ENCODE results near the gene METTL1. TPM values are rescaled to one million over a fixed set of nuclear protein-coding genes. Genes with fewer than 3 reads are reported as not detected.

METTL1 gene
- 49.9 to 57.2 TPM (median 51.6 TPM) in 5 replicates for total RNA-seq (2022; extraction: Qiagen RNA extraction; ENCODE audit: low read depth)

DNA sequence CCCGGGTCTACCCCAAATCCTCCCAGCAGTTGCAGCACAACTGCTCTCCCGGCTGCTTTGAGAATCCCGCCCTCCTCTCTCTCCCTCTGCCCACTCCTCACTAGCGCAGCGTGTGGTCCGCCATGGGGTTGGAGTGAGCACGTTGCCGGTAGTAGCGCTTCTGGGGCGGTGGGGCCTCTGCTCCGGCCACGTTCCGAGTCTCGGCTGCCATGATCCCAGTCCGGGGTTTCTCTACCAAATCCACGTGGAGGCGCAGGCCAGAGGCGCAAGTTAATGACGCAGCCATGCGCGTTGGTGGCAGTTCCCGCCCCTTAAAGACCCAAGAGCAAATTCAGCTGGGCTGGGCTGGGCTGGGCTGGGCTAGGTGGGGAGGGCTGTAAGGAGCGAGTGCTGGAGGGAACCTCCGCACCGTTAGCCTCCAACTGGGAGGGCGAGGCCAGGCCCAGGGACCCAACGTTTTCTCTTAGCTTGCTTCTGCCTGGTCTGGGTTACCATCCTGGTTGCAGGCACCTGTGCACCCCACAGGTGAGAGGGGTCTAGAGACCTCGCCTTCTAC lies at the start of gene METTL1:
METTL1 (minus strand) TSS at position 233 of the 556 bp plus-strand sequence; CDS start at position 211, 22 bp downstream.

GRCh38 chr12:57782608-57783465 lies 10.9 kb upstream of the METTL1 start, which contains the start of gene TSFM:
TSFM (plus strand) TSS chr12:57782787; CDS start chr12:57782802, 15 bp downstream.

GRCh38 chr12:57772429-57773322 lies 771 bp upstream of the METTL1 start, which contains the start of gene EEF1AKMT3:
EEF1AKMT3 (plus strand) TSS chr12:57772614; CDS start chr12:57772725, 111 bp downstream.

DNA sequence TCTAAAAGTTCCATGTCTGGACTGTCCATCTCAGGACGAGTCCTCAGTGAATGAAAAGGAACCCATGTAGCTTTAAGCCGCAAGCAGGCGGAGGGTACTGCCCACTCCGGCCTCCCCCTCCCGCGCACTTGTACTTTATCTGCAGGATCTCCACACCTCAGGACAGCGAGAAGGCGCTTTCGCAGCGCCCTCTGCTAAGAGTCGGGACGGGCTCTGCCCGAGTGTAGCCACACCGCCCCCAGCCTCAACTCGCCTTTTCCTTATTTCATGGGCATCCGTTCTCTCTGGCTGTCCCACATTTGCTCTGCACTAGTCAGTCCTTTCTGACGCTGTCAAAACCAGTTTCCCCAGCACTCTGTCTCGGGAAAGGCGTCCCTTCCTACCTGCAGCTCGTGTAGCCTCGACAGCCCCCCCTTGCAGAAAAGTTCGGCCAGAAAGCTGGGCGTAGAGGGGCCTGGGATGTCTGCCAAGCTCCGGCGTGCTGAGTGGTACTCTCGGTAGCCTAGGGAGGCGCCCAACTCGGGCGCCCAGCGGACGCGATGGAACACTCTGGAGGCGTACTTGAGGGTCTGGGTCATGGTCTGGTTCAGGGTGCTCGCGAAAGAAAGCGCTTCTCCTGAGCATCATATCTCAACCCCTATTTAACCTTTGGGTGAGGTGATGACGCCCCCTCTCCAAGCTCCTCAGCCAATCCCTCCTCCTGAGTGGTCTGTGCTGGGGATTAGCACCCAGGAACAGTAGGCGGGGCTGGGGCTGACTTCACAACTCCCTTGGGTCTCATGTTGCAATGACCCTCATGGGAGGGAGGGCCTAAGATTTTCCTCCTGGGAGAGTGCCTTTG lies 5.2 kb downstream of the METTL1 start, which contains the start of gene CYP27B1:
CYP27B1 (minus strand) TSS at position 615 of the 841 bp plus-strand sequence; CDS start at position 578, 37 bp downstream.

DNA sequence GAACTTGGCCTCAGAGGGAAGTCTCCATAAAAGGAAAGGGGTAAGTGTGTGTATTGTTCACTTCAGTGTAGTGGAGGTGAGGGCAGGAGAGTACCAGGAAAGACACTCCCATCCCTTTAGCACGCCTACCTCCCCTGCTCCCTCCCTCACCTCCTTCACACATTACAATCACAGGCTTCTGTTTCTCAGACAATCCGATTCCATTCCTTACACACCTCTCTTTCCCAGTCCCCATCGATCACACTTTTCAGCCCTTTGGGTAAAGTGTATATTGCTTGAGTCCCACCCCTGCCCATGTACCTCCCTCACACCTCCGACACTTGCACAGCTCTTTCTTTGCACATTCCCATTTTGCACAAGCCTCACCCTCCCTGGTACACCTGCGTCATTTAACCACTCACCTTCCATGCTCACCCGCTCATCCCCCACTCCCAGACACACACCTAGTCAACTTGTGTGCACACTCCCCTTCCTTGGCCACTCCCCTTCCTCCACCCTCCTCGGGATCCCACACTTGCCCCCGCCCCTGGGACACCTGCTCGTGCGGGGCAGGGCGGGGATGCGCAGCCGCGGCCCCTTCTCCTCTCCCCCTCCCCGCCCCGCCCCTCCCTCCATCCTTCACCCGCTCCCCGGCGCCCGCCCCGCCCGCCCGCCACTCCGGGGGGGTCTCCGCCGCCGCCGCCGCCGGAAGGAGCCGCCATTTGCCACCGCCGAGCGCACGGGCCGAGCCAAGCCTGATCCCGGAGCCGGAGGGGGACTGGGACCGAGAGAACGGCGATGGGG lies 17.3 kb downstream of the METTL1 start, which contains the start of gene MARCHF9:
MARCHF9 (plus strand) TSS at position 693 of the 783 bp plus-strand sequence. CDS start 426 bp downstream, outside the sequence.

DNA sequence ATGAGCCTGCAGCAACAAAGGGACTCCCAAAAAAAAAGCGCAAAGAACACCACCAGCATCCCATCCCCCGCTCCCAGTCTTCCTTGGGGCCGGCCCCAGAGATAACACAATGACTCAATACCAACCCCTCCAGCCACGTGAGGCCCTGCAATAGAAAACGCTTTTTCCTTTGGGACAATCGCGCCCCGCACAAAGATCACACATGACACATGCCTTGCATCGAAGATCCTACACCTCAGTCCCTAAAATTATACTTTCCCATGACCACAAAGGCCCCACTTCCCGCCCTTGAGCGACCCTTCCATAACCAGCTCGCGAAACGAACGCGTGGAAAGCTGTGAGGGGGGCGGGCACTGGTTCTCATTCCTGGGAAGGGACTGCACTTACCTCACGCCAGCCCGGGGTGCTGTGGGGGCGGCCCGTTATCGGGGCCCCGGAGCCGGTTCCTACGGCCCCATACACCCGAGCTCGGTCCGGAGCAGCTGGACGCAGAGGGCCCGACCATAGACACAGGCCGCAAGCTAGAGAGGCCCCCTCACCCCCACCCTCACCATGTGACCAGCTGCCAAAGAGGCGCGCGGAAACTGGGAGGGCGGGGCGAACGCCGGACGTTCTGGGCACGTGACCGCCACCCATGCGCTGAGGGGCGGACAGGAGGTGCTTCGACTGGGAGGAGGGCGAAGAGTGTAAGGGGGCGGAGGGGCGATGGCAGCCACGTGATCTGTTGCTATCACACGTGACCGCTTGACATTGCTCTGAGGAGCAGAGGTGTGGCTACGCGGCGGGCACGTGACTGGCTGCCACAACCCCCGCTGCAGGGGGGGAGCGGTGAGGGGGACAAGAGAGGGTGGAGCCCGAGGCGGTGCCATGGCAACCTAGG lies 19.9 kb downstream of the METTL1 start, which contains the start of gene CDK4:
CDK4 (minus strand) TSS at position 523 of the 880 bp plus-strand sequence. CDS start 593 bp downstream, outside the sequence.

DNA sequence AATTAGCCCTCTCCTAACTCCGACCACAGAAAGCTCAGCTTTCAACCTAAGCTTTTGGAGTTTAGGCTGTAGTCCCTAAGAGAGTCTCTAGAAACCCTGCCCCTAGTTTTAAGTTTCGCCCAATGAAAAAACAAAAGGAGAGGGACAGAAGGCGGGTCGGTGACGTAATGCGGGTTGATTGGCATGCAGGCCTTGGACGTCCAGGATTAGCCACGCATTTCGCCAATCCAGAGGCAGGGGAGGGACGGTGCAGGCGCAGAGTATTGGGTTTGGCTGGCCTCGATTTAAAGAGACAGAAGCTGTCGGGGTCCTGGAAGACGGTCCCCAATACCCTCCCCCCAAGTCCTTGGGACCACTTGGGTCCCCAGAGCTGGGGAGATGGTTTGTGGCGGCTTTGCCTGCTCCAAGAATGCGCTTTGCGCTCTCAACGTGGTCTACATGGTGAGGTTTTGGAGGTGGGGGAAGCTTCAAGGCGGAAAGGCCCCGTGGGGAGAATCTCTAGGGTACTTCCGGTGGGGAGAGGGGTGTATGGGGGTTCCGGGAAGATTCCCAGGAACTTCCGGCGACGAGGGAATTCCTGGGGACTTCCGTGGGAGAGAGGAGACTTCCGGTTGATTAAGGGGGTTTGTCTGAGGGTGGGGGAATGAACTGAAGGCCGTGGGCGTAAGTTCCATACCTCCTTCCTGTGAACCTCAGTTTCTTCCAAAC lies 27.0 kb downstream of the METTL1 start, which contains the start of gene TSPAN31:
TSPAN31 (plus strand) TSS at position 263 of the 708 bp plus-strand sequence; CDS start at position 379, 116 bp downstream.

DNA sequence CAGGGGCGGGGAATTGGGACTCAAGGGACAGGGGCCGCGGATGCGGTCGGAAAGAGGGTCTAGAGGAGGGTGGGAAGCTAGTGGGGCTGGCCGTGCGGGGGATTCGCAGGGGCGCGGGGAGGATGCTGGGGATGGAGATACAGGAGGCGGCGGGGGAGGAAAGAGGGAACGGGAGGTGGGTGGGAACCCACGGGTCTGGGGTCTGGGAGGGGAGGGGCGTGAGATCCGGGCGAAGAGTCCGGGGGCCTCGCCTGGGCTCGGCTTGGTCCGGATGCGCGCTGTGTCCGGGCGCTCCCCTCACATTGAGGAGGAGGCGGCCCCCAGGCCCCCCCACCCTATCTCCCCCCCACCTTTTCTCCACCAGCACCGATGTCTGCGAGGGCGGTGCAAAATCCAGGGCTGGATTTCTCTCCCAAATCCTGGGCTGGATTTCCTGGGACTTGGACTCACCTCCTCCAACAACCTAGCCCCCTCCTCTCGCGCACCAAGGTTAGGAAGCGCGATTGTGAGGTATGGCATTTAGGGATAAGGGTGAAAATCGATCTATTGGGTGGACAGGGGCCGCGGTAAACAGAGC lies 33.2 kb downstream of the METTL1 start, which contains the start of gene AGAP2:
AGAP2 (minus strand) TSS at position 82 of the 577 bp plus-strand sequence. CDS start 496 bp downstream, outside the sequence.

Other genes with a start within 250 kb of the METTL1 start
- gene MBD6, start 249.3 kb downstream of the METTL1 start, total RNA-seq (2022; extraction: Qiagen RNA extraction; ENCODE audit: low read depth), result 15.4 to 28.9 TPM (median 27.5 TPM) in 5 replicates
- gene DCTN2, start 224.9 kb downstream of the METTL1 start, total RNA-seq (2022; extraction: Qiagen RNA extraction; ENCODE audit: low read depth), result 120 to 142 TPM (median 127 TPM) in 5 replicates
- gene KIF5A, start 222.1 kb downstream of the METTL1 start, total RNA-seq (2022; extraction: Qiagen RNA extraction; ENCODE audit: low read depth), result 0.18 to 0.26 TPM (median 0.21 TPM) in 5 replicates
- gene PIP4K2C, start 180.9 kb downstream of the METTL1 start, total RNA-seq (2022; extraction: Qiagen RNA extraction; ENCODE audit: low read depth), result 39.2 to 49.2 TPM (median 42.4 TPM) in 5 replicates
- gene DTX3, start 167.3 kb downstream of the METTL1 start, total RNA-seq (2022; extraction: Qiagen RNA extraction; ENCODE audit: low read depth), result 13.4 to 21.3 TPM (median 18.7 TPM) in 5 replicates
- 4.1 to 7.7 TPM (median 6.0 TPM) in 5 replicates for gene ARHGEF25, start 160.7 kb downstream of the METTL1 start, total RNA-seq (2022; extraction: Qiagen RNA extraction; ENCODE audit: low read depth)
- 27.2 to 51.6 TPM (median 49.2 TPM) in 5 replicates for gene B4GALNT1, start 138.9 kb downstream of the METTL1 start, total RNA-seq (2022; extraction: Qiagen RNA extraction; ENCODE audit: low read depth)
- 109 to 127 TPM (median 117 TPM) in 5 replicates for gene OS9, start 78.0 kb downstream of the METTL1 start, total RNA-seq (2022; extraction: Qiagen RNA extraction; ENCODE audit: low read depth)
- gene AGAP2, start 33.4 kb downstream of the METTL1 start, total RNA-seq (2022; extraction: Qiagen RNA extraction; ENCODE audit: low read depth), result 0.08 to 0.48 TPM (median 0.12 TPM) in 5 replicates
- 14.4 to 21.6 TPM (median 17.4 TPM) in 5 replicates for gene TSPAN31, start 27.1 kb downstream of the METTL1 start, total RNA-seq (2022; extraction: Qiagen RNA extraction; ENCODE audit: low read depth)
- 212 to 278 TPM (median 234 TPM) in 5 replicates for gene CDK4, start 19.8 kb downstream of the METTL1 start, total RNA-seq (2022; extraction: Qiagen RNA extraction; ENCODE audit: low read depth)
- 6.0 to 9.2 TPM (median 7.8 TPM) in 5 replicates for gene MARCHF9, start 17.0 kb downstream of the METTL1 start, total RNA-seq (2022; extraction: Qiagen RNA extraction; ENCODE audit: low read depth)
- 0.86 to 4.5 TPM (median 2.7 TPM) in 5 replicates for gene CYP27B1, start 5.0 kb downstream of the METTL1 start, total RNA-seq (2022; extraction: Qiagen RNA extraction; ENCODE audit: low read depth)
- gene EEF1AKMT3, start 509 bp upstream of the METTL1 start, total RNA-seq (2022; extraction: Qiagen RNA extraction; ENCODE audit: low read depth), result 3.8 to 5.7 TPM (median 5.2 TPM) in 5 replicates
- 67.7 to 78.2 TPM (median 72.3 TPM) in 5 replicates for gene TSFM, start 10.7 kb upstream of the METTL1 start, total RNA-seq (2022; extraction: Qiagen RNA extraction; ENCODE audit: low read depth)
- 0.40 to 1.0 TPM (median 0.71 TPM) in 5 replicates for gene AVIL, start 46.6 kb upstream of the METTL1 start, total RNA-seq (2022; extraction: Qiagen RNA extraction; ENCODE audit: low read depth)
- gene CTDSP2, start 74.6 kb upstream of the METTL1 start, total RNA-seq (2022; extraction: Qiagen RNA extraction; ENCODE audit: low read depth), result 40.9 to 60.8 TPM (median 50.5 TPM) in 5 replicates
- gene ATP23, start 169.5 kb upstream of the METTL1 start, total RNA-seq (2022; extraction: Qiagen RNA extraction; ENCODE audit: low read depth), result 4.7 to 6.4 TPM (median 5.6 TPM) in 5 replicates

All from A549 treated with ZK216348 at 1 μM for 4 hours (cell line).